WTC11 (cell line): ENCODE data around the gene WNK2. TPM values are rescaled to one million over a fixed set of nuclear protein-coding genes. Genes with fewer than 3 reads are reported as not detected.
"Not testable (repeated sequence)": the region's sequence is repeated elsewhere in the genome, so short reads cannot be mapped to it uniquely, and the experiment has no call there.

Source experiments
- ATAC-seq: fragments of 200-7000 bp; cut with Tn5 transposase; 2 replicates; pipeline ENCODE4 v1.10.0; 2021; ENCODE audit warnings: mild to moderate bottlenecking, moderate library complexity
- CTCF ChIA-PET: fragments of 300-600 bp; sonication (Branson Sonifier 250); formaldehyde crosslinking; loops from one replicate; lab custom pipeline; 2021; ENCODE audit warnings: antibody characterized with exemption; lab: Charles Lee
- POLR2A ChIA-PET: fragments of 350-600 bp; sonication (Branson Sonifier 250); formaldehyde crosslinking; loops from one replicate; lab custom pipeline; 2021; ENCODE audit warnings: antibody characterized with exemption; lab: Charles Lee
- DNase-seq: peaks from one replicate; pipeline ENCODE4 v3.0.0; 2021; ENCODE audit warnings: low spot score
- H3K27ac Mint-ChIP-seq: 2 replicates; pipeline ENCODE4 v1.8.0; 2021; ENCODE audit warnings: mixed read lengths
- H3K27me3 Mint-ChIP-seq: 2 replicates; pipeline ENCODE4 v1.8.0; 2021; ENCODE audit warnings: low read depth, mild to moderate bottlenecking, moderate library complexity, mixed read lengths
- H3K36me3 Mint-ChIP-seq: 2 replicates; pipeline ENCODE4 v1.8.0; 2021; ENCODE audit warnings: mixed read lengths
- H3K4me1 Mint-ChIP-seq: 2 replicates; pipeline ENCODE4 v1.8.0; 2022; ENCODE audit warnings: mixed read lengths
- H3K4me3 Mint-ChIP-seq: 2 replicates; pipeline ENCODE4 v1.8.0; 2021; ENCODE audit warnings: mild to moderate bottlenecking, moderate library complexity, mixed read lengths
- H3K9me3 Mint-ChIP-seq: 2 replicates; pipeline ENCODE4 v1.8.0; 2021; ENCODE audit warnings: mixed read lengths
- GABPB1 ChIP-seq: sonication (generic); formaldehyde crosslinking; IDR thresholded peaks from 2 replicates; pipeline ENCODE4 v1.8.1; 2023; ENCODE audit warnings: mild to moderate bottlenecking, missing genetic modification reagents
- NFATC4 ChIP-seq: fragments of 250-450 bp; sonication (Bioruptor Pico); IDR thresholded peaks from 2 replicates; pipeline ENCODE4 v1.9.0; 2021; ENCODE audit warnings: mild to moderate bottlenecking
- NR1H2 ChIP-seq: sonication (generic); formaldehyde crosslinking; IDR thresholded peaks from 2 replicates; pipeline ENCODE4 v1.9.0; 2021; ENCODE audit warnings: mild to moderate bottlenecking, moderate library complexity, missing genetic modification reagents
- NR2C2 ChIP-seq: sonication (generic); formaldehyde crosslinking; IDR thresholded peaks from 2 replicates; pipeline ENCODE4 v1.8.0; 2022; ENCODE audit warnings: mild to moderate bottlenecking, missing genetic modification reagents
- ZNF121 ChIP-seq: sonication (generic); formaldehyde crosslinking; IDR thresholded peaks from 2 replicates; pipeline ENCODE4 v1.8.0; 2023; ENCODE audit warnings: missing genetic modification reagents
- ZNF416 ChIP-seq: fragments of 250-450 bp; sonication (Bioruptor Pico); IDR thresholded peaks from 2 replicates; pipeline ENCODE4 v1.9.0; 2021; ENCODE audit warnings: mild to moderate bottlenecking, inconsistent platforms
- ZNF425 ChIP-seq: fragments of 250-450 bp; sonication (Bioruptor Pico); conservative IDR thresholded peaks from 2 replicates; pipeline ENCODE4 v1.9.0; 2021; ENCODE audit warnings: mild to moderate bottlenecking
- ZNF671 ChIP-seq: fragments of 250-450 bp; sonication (Bioruptor Pico); IDR thresholded peaks from 2 replicates; pipeline ENCODE4 v1.8.0; 2021; ENCODE audit warnings: mild to moderate bottlenecking
- total RNA-seq: library from RNA; stranded (reverse); gene quantifications from 3 replicates; pipeline ENCODE4 v1.2.3, GENCODE V29; 2021
- TF ChIP-seq, protein P1 (sequence below): fragments of 250-450 bp; sonication (Bioruptor Pico); IDR thresholded peaks from 2 replicates; pipeline ENCODE4 v1.9.0; 2021; ENCODE audit warnings: mild to moderate bottlenecking
- TF ChIP-seq, protein P2 (sequence below): fragments of 250-450 bp; sonication (Bioruptor Pico); IDR thresholded peaks from 2 replicates; pipeline ENCODE4 v1.9.0; 2021; ENCODE audit warnings: mild to moderate bottlenecking

The WNK2 gene
- total RNA-seq, 1 experiment from 2014 or later = 120 TPM

GRCh38 chr9:93366119-93366447, 182.1 kb downstream of the WNK2 start:
- peaks cover 22% of the 10 kb centered on the region for H3K9me3 Mint-ChIP-seq

DNA sequence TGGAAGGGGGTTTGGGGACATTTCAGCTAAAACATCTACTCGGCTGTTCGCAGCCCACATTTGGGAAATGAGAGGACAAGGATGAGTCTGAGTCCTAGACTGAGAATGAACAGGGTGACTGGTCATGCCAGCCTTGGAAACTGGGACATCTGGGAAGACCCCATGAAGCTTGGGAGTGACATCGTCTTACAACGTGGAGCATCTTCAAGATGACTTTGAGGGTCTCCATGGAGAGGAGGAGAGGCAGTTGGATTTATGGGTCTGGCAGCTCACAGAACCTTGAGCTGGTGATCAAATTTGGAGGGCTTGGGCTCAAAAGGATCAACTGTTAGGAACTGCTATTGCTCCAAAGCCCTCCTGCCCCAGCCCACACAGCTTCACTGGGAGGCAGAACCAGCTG, 182.5 kb downstream of the WNK2 start:
- DNase-seq, H3K27ac Mint-ChIP-seq, ATAC-seq, CTCF ChIA-PET, POLR2A ChIA-PET: not testable (repeated sequence)
- TF ChIP-seq NFATC4 (CRISPR knock-in tag) = peak; percentile 11; the same call in 1 of the 2 replicates
- TF ChIP-seq, protein P1, sequence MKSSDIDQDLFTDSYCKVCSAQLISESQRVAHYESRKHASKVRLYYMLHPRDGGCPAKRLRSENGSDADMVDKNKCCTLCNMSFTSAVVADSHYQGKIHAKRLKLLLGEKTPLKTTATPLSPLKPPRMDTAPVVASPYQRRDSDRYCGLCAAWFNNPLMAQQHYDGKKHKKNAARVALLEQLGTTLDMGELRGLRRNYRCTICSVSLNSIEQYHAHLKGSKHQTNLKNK (CRISPR knock-in tag) = peak; percentile 99
- peak; percentile 22; the same call in 1 of the 2 replicates for TF ChIP-seq ZNF671
- TF ChIP-seq ZNF425 (CRISPR knock-in tag) = peak; percentile 77; the same call in 1 of the 2 replicates
- peak; percentile 47; the same call in 1 of the 2 replicates for TF ChIP-seq ZNF416
- Mint-ChIP-seq H3K9me3 (peaks cover 22% of the 10 kb centered on the region), H3K4me1 (peaks cover 13% of the 10 kb centered on the region), H3K4me3 (peak overlapping the region; percentile 32), H3K36me3 (peaks cover 32% of the 10 kb centered on the region), H3K27me3 (peaks cover 43% of the 10 kb centered on the region)

More at GRCh38 chr9:93366119-93366447, 182.1 kb downstream of the WNK2 start:
- ChIA-PET CTCF (no interaction called here), POLR2A (no interaction called here)
- Mint-ChIP-seq H3K27me3 (peaks cover 39% of the 10 kb centered on the region), H3K4me1 (peaks cover 13% of the 10 kb centered on the region), H3K4me3 (peak overlapping the region; percentile 32), H3K36me3 (peaks cover 35% of the 10 kb centered on the region), H3K27ac (peak overlapping the region; percentile 58; the same call in 1 of the 2 replicates)
- peak; percentile 11; the same call in 1 of the 2 replicates for ATAC-seq
- no peak for DNase-seq
- TF ChIP-seq, protein P2, sequence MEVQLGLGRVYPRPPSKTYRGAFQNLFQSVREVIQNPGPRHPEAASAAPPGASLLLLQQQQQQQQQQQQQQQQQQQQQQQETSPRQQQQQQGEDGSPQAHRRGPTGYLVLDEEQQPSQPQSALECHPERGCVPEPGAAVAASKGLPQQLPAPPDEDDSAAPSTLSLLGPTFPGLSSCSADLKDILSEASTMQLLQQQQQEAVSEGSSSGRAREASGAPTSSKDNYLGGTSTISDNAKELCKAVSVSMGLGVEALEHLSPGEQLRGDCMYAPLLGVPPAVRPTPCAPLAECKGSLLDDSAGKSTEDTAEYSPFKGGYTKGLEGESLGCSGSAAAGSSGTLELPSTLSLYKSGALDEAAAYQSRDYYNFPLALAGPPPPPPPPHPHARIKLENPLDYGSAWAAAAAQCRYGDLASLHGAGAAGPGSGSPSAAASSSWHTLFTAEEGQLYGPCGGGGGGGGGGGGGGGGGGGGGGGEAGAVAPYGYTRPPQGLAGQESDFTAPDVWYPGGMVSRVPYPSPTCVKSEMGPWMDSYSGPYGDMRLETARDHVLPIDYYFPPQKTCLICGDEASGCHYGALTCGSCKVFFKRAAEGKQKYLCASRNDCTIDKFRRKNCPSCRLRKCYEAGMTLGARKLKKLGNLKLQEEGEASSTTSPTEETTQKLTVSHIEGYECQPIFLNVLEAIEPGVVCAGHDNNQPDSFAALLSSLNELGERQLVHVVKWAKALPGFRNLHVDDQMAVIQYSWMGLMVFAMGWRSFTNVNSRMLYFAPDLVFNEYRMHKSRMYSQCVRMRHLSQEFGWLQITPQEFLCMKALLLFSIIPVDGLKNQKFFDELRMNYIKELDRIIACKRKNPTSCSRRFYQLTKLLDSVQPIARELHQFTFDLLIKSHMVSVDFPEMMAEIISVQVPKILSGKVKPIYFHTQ (CRISPR knock-in tag) = peak; percentile 19; the same call in 1 of the 2 replicates
- TF ChIP-seq NR2C2 (CRISPR knock-in tag) = no peak

GRCh38 chr9:93368437-93368836, 184.5 kb downstream of the WNK2 start:
- no peak for TF ChIP-seq GABPB1
- peak; percentile 94 for TF ChIP-seq ZNF121
- no peak for DNase-seq
- ChIA-PET CTCF (no interaction called here), POLR2A (no interaction called here)
- H3K27me3 Mint-ChIP-seq = peaks cover 59% of the 10 kb centered on the region
- no peak for ATAC-seq
- H3K4me3 Mint-ChIP-seq = no peak overlapping the region
- H3K36me3 Mint-ChIP-seq = peaks cover 15% of the 10 kb centered on the region
- H3K27ac Mint-ChIP-seq = no peak overlapping the region
- H3K9me3 Mint-ChIP-seq = peaks cover 10% of the 10 kb centered on the region
- H3K4me1 Mint-ChIP-seq = peaks cover 16% of the 10 kb centered on the region

DNA sequence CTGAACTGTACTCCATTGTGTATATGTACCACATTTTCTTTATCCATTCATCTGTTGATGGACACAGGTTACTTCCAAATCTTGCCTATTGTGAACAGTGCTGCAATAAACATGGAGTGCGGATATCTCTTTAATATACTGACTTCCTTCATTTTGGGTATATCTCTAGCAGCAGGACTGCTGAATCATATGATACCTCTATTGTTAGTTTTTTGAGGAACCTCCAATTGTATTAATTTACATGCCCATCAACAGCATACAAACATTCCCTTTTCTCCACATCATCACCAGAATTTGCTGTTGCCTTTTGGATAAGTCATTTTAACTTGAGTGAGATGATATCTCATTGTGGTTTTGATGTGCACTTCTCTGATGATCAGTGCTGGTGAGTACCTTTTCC, 185.7 kb downstream of the WNK2 start:
- H3K36me3 Mint-ChIP-seq = peaks cover 4% of the 10 kb centered on the region; the same call in 1 of the 2 replicates
- H3K27ac Mint-ChIP-seq = no peak overlapping the region
- ATAC-seq = no peak
- no peak for DNase-seq
- no peak for TF ChIP-seq NR1H2 (CRISPR knock-in tag)
- TF ChIP-seq, all 79 proteins: peak for 0
- no peak overlapping the region for H3K4me3 Mint-ChIP-seq
- POLR2A ChIA-PET = no interaction called here
- H3K9me3 Mint-ChIP-seq = peaks cover 7% of the 10 kb centered on the region
- H3K4me1 Mint-ChIP-seq = peaks cover 14% of the 10 kb centered on the region
- CTCF ChIA-PET = no interaction called here
- peaks cover 68% of the 10 kb centered on the region for H3K27me3 Mint-ChIP-seq

Other genes starting within 250 kb of the WNK2 start
- gene FGD3, start 236.6 kb upstream of the WNK2 start, total RNA-seq = 1.7 to 1.9 TPM (median 1.8 TPM) in 3 replicates
- 11.5 to 13.2 TPM (median 11.9 TPM) in 3 replicates for gene SUSD3, start 125.4 kb upstream of the WNK2 start, total RNA-seq
- 30.0 to 34.5 TPM (median 32.8 TPM) in 3 replicates for gene CARD19, start 87.9 kb upstream of the WNK2 start, total RNA-seq
- gene NINJ1, start 49.9 kb upstream of the WNK2 start, total RNA-seq = 35.6 to 41.3 TPM (median 37.7 TPM) in 3 replicates